Ascending aorta (tissue), 2 donors: Measurements from ENCODE around the gene TPPP3. TPM values are rescaled to one million over a fixed set of nuclear protein-coding genes. Genes with fewer than 3 reads are reported as not detected.

Experiments
- DNase-seq, 2 donors: peaks; one replicate each; pipeline ENCODE4 v3.0.0-alpha.2; 2019; ENCODE audit warnings: low spot score in 2 of 2
- H3K27ac ChIP-seq, 2 donors: fragments of 200-600 bp; sonication (generic); one replicate each; pipeline ENCODE4 v1.5.1; 2016 to 2017; ENCODE audit warnings: mild to moderate bottlenecking in 1 of 2
- H3K27me3 ChIP-seq: fragments of 200-600 bp; sonication (generic); one replicate; pipeline ENCODE4 v1.5.1; 2017
- H3K36me3 ChIP-seq, 2 donors: fragments of 200-600 bp; sonication (generic); one replicate each; pipeline ENCODE4 v1.5.1; 2016
- H3K4me1 ChIP-seq, 2 donors: fragments of 200-600 bp; sonication (generic); one replicate each; pipeline ENCODE4 v1.5.1; 2016 to 2017; ENCODE audit warnings: mild to moderate bottlenecking in 1 of 2
- H3K4me3 ChIP-seq, 2 donors: fragments of 200-600 bp; sonication (generic); one replicate each; pipeline ENCODE4 v1.5.1; 2016 to 2017; ENCODE audit warnings: mild to moderate bottlenecking in 1 of 2
- H3K9me3 ChIP-seq, 2 donors: fragments of 200-600 bp; sonication (generic); one replicate each; pipeline ENCODE4 v1.5.1; 2016
- CTCF ChIP-seq, 3 experiments: fragments of 200-600 bp in 2 of 3; fragments of 450-650 bp in 1 of 3; sonication (generic) in 2 of 3; IDR thresholded peaks; one replicate each; pipeline ENCODE4 v1.5.1; 2016 to 2019; ENCODE audit warnings: antibody characterized with exemption in 3 of 3, mild to moderate bottlenecking in 1 of 3, moderate library complexity in 1 of 3
- intact Hi-C: fragments of 100-400 bp; cut with DNase I; formaldehyde crosslinking; loops from one replicate; pipeline ENCODE4 v1.15.1; 2023
- total RNA-seq: library from RNA; depleted of rRNA; stranded (reverse); fragments of >200 nt; gene quantifications from one replicate; pipeline ENCODE4 v1.1.0, GENCODE V29; 2016

The TPPP3 gene
- total RNA-seq, 1 donor from 2014 or later: 2.8 TPM

GRCh38 chr16:67429799-67430503 lies 36.7 kb upstream of the TPPP3 start:
- intact Hi-C loops: no loop called here
- no peak overlapping the region for H3K27ac ChIP-seq
- TF ChIP-seq CTCF (IDR thresholded peaks at IDR 0.05): no peak
- peak overlapping the region; percentile 57 to 68 for H3K4me3 ChIP-seq
- peaks cover 11 to 12% of the 10 kb centered on the region in 2 donors for H3K4me1 ChIP-seq
- no peak for DNase-seq
- H3K9me3 ChIP-seq: no peaks in the 10 kb centered on the region
- H3K36me3 ChIP-seq: no peaks in the 10 kb centered on the region
- peaks cover 6% of the 10 kb centered on the region for H3K27me3 ChIP-seq

DNA sequence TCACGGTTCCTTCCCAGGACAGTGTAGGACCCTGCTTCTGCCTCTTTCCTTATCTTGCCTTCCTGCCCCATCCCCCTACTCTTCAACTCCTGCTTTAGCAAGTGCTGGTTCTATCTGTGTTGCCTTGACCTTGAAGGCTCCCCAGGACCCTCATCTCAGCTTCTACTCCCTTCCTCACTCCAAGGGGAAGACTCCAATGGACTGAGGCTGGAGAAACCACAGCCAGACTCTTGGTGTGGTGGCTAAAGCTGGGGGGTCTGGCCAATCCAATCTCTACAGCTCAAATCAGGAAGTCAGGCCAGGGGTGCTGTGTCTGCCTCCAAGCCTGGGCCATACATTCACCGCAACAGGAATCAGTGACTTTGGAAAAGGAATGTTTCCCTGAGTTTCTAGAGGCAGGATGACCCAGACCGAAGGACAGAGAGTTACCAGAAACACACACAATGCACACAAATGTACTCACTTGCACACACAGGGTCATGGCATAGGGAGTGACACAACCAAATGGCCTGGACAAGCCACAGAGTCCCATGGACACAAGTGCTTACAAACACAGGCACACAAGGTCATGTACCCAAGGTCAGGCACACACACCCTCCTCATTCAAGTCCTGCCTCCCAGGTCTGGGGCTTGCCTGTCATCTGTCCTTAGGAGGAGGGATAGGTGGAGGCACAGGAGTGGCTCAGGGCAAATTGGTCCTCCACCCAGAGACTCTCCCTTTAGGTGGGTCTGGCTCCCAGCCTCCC lies 35.9 kb upstream of the TPPP3 start:
- DNase-seq: no peak
- TF ChIP-seq CTCF (IDR thresholded peaks at IDR 0.05): no peak
- Histone ChIP-seq H3K27me3 (peaks cover 8% of the 10 kb centered on the region), H3K4me1 (peaks cover 11 to 12% of the 10 kb centered on the region in 2 donors), H3K36me3 (no peaks in the 10 kb centered on the region), H3K4me3 (no peak overlapping the region), H3K27ac (no peak overlapping the region), H3K9me3 (no peaks in the 10 kb centered on the region)
- intact Hi-C loops: no loop called here

DNA sequence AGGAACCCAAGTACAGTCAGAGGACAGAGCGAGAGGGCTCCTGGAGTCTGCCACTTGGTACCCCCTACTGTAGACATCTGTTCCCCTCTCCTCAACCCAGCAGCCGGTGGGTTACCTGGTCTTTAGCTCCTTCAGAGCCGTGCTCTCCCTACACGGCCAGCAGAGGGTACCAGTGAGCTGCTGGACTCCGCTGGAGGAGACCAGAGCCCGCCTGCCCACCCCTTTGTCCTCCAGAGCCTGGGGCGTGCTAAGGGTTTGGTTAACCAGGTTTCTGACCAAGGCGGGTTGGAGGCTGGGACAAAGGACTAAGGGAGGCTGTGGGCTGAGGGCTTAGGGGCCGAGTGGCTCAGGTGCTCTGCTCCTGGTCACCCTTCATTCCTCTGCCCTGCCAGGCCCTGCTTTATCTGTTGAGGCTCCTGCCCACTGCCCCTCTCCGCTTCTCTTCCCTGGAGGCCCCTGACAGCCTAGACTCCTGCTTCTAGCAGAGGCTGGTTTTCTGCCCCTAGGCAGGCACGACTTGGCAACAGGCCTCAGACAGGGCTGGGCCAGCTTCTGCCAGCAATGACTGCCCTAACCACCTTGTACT lies 34.9 kb upstream of the TPPP3 start:
- intact Hi-C loops: loop anchor here (1.0 kb wide), 1 partner anchor 37 kb away; no protein-coding TSS in a partner anchor
- Histone ChIP-seq H3K27ac (no peak overlapping the region), H3K4me1 (peaks cover 11 to 12% of the 10 kb centered on the region in 2 donors), H3K9me3 (no peaks in the 10 kb centered on the region), H3K36me3 (no peaks in the 10 kb centered on the region), H3K27me3 (peaks cover 8% of the 10 kb centered on the region), H3K4me3 (no peak overlapping the region)
- DNase-seq: peak in 1 of 2 donors; percentile 75
- peak; percentile 75 to 80 (median 75) for TF ChIP-seq CTCF (IDR thresholded peaks at IDR 0.05)

DNA sequence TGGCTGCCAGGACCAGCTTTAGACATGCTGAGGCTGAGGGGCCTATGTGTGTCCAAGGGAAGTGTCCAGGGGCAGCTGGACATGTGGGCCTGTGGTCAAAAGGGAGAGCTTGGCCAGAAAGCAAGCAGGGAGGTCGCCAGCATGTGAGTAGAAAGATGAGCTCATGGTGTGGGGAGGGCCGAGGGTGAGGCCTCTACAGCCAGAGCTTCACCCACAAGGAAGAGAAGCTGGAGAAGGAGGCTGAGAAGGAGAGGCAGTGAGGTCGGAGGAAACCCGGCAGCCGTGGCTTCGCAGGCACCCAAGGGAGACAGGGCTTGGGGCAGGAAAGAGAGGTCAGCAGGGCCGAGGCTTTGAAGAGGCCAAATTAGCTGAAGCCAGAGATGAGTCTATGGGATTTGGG lies 33.7 kb upstream of the TPPP3 start:
- DNase-seq: no peak
- no peaks in the 10 kb centered on the region for H3K9me3 ChIP-seq
- H3K4me3 ChIP-seq: no peak overlapping the region
- no peak for TF ChIP-seq CTCF (IDR thresholded peaks at IDR 0.05)
- H3K27ac ChIP-seq: no peak overlapping the region
- peaks cover 11 to 12% of the 10 kb centered on the region in 2 donors for H3K4me1 ChIP-seq
- intact Hi-C loops: no loop called here
- H3K36me3 ChIP-seq: no peaks in the 10 kb centered on the region
- H3K27me3 ChIP-seq: peaks cover 8% of the 10 kb centered on the region

GRCh38 chr16:67426022-67426421 lies 32.7 kb upstream of the TPPP3 start:
- Histone ChIP-seq H3K4me1 (peaks cover 6 to 9% of the 10 kb centered on the region in 2 donors), H3K4me3 (no peak overlapping the region), H3K27ac (no peak overlapping the region), H3K9me3 (no peaks in the 10 kb centered on the region), H3K36me3 (no peaks in the 10 kb centered on the region), H3K27me3 (peaks cover 8% of the 10 kb centered on the region)
- DNase-seq: no peak
- intact Hi-C loops: no loop called here
- no peak for TF ChIP-seq CTCF (IDR thresholded peaks at IDR 0.05)
